Rectal smooth muscle tissue (tissue), 1 donor: ENCODE results near the gene SEPHS2.
"Not testable (repeated sequence)": the region's sequence is repeated elsewhere in the genome, so short reads cannot be mapped to it uniquely, and the experiment has no call there.

Experiments
- H3K27ac ChIP-seq: one replicate; pipeline ENCODE4 v1.7.0; 2013; ENCODE audit warnings: low read depth, low read length, inconsistent platforms
- H3K27me3 ChIP-seq: one replicate; pipeline ENCODE4 v1.7.0; 2013; ENCODE audit warnings: low read length; ENCODE audit not compliant: control insufficient read depth, insufficient read depth
- H3K36me3 ChIP-seq: one replicate; pipeline ENCODE4 v1.7.0; 2013; ENCODE audit warnings: low read length; ENCODE audit not compliant: control insufficient read depth, insufficient read depth
- H3K4me1 ChIP-seq: one replicate; pipeline ENCODE4 v1.7.0; 2013; ENCODE audit warnings: low read length; ENCODE audit not compliant: control insufficient read depth, insufficient read depth
- H3K4me3 ChIP-seq: one replicate; pipeline ENCODE4 v1.7.0; 2013; ENCODE audit warnings: low read length
- H3K9ac ChIP-seq: one replicate; pipeline ENCODE4 v1.7.0; 2013; ENCODE audit warnings: low read length

SEPHS2 gene

DNA sequence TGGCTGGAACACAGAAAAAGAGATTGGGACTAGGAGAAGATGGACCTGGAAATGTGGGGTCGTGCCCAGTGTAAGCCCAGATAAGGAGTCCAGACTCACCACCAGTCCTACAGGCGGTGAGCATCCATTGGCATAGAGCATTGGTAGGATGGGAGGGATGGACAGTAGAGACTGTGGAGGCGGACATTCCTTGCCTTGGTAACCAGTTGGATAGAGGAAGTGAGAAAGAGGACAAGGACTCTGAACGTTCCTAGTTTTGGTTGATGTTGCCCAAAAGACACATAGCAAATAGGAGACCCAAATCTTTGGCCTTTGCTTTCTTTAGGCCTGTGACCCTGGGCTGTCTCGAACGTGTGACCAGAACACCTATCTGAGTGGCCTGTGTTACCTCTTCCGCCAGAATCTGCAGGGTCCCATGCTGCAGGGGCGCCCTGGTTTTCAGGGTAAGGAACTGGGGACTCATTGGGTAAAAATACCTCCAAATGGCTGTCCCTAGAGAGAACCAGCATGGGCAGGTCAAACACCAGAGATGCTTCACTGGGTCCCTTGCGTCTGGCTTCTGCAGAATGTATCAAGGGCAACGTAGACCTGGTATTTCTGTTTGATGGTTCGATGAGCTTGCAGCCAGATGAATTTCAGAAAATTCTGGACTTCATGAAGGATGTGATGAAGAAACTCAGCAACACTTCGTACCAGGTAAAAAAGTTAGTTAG is 33.2 kb upstream of the SEPHS2 start:
- no peaks in the 10 kb centered on the region for H3K27me3 ChIP-seq
- no peaks in the 10 kb centered on the region for H3K36me3 ChIP-seq

DNA sequence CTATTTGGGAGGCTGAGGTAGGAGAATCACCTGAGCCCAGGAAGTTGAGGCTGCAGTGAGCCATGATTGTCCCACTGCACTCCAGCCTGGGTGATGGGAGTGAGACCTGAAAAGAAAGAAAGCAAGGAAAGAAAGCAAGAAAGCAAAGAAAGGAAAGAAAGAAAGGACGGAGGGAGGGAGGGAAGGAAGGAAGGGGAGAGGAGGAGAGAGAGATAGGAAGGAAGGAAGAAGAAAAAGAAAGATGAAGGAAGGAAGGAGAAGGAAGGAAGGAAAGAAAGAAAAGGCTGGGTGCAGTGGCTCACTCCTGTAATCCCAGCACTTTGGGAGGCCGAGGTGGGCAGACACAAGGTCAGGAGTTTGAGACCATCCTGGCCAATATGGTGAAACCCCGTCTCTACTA is 32.1 kb upstream of the SEPHS2 start:
- H3K4me1 ChIP-seq, H3K4me3 ChIP-seq, H3K9ac ChIP-seq, H3K27me3 ChIP-seq, H3K27ac ChIP-seq, H3K36me3 ChIP-seq: not testable (repeated sequence)

More for the DNA sequence above, 33.2 kb upstream of the SEPHS2 start:
- no peak overlapping the region for H3K4me3 ChIP-seq
- H3K27ac ChIP-seq = no peak overlapping the region
- no peaks in the 10 kb centered on the region for H3K4me1 ChIP-seq
- H3K9ac ChIP-seq = no peak overlapping the region

DNA sequence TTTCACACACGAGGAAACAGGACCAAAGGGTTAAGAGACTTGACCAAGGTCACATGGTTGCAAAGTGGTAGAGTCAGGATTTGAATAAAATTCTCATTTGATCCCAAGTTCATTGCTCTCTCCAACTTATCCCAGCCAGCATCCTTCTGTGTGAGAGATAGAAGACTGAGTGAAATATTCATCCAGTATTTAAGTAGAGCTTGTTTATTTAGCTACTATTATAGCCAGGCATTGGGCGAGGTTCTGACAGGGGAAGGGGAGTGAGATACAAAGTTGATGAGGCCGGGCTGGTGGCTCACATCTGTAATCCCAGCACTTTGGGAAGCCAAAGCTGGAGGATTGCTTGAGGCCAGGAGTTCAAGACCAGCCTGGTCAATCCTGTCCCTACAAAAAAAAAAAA is 31.3 kb upstream of the SEPHS2 start:
- Histone ChIP-seq H3K27ac (no peak overlapping the region), H3K4me3 (no peak overlapping the region), H3K9ac (no peak overlapping the region), H3K27me3 (no peaks in the 10 kb centered on the region), H3K4me1 (no peaks in the 10 kb centered on the region), H3K36me3 (no peaks in the 10 kb centered on the region)

DNA sequence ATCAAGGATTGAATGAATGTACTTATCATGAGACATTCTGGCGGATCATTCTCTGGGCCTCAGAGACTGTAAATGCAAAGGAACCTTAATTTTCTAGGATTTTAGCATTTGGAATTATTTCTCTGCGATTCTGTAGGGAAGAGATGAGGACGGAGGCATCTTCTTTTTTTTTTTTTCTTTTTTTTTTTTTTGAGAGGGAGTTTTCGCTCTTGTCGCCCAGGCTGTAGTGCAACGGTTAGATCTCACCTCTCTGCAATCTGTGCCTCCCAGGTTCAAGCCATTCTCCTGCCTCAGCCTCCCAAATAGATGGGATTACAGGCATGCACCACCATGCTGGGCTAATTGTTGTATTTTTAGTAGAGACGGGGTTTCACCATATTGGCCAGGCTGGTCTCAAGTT is 29.0 kb upstream of the SEPHS2 start:
- no peak overlapping the region for H3K4me3 ChIP-seq
- H3K4me1 ChIP-seq = no peaks in the 10 kb centered on the region
- no peak overlapping the region for H3K27ac ChIP-seq
- H3K9ac ChIP-seq = no peak overlapping the region
- no peaks in the 10 kb centered on the region for H3K27me3 ChIP-seq
- no peaks in the 10 kb centered on the region for H3K36me3 ChIP-seq

DNA sequence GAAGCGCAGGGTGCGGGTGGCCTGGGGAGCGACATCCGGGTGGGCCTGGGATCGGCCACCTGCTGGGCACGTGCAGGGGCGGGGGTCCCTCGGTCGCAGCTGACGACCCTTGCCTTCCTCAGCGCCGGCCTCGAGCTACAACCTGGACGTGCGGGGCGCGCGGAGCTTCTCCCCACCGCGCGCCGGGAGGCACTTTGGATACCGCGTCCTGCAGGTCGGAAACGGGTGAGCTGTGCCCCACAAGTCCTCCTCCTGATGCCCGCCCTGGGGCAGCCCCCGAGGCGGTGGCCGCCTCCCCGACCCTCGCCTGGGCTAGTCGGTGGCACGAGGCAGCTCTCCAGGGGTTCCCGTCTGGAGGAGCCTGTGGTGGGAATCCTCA is 28.4 kb upstream of the SEPHS2 start:
- no peaks in the 10 kb centered on the region for H3K36me3 ChIP-seq
- H3K4me3 ChIP-seq = peak overlapping the region; percentile 45
- H3K27ac ChIP-seq = no peak overlapping the region
- H3K27me3 ChIP-seq = no peaks in the 10 kb centered on the region
- H3K9ac ChIP-seq = no peak overlapping the region
- H3K4me1 ChIP-seq = no peaks in the 10 kb centered on the region

DNA sequence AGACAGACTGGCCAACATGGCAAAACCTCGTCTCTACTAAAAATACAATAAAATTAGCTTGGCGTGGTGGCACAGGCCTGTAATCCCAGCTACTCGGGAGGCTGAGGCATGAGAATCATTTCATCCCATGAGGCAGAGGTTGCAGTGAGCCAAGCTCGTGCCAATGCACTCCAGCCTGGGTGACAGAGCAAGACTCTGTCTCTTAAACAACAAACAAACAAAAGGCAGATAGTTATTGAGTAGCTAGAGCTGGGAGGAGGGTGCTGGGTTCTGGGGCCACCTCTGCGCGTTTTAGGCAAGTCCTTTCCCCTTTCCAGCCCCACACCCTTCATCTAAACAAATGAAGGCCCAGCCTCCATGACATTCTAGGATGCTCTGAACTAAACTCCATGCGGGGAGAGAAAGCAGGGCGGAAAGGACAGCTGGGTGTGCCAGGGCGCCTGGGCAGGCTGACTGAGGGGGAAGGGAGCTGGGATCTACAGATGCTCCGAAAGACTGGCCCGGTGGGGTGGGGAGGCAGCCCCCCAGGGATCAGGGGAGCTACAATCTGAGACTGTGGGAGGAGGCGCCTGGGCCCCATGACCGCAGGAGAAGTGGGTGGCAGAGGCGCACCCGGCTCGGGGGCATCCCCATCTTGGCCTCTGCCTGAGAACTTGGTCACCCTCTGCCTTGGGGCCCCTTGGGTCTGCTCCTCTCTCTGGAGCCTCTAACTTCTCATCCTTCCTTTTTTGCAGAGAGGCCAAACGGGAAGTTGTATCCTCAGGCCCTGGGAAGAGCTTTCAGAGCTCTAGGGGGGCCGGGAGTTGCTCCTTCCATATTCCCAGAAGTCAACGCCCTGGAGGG is 27.8 kb upstream of the SEPHS2 start:
- H3K27me3 ChIP-seq = no peaks in the 10 kb centered on the region
- H3K4me1 ChIP-seq = no peaks in the 10 kb centered on the region
- H3K4me3 ChIP-seq = peak overlapping the region; percentile 45
- H3K27ac ChIP-seq = no peak overlapping the region
- no peak overlapping the region for H3K9ac ChIP-seq
- no peaks in the 10 kb centered on the region for H3K36me3 ChIP-seq

DNA sequence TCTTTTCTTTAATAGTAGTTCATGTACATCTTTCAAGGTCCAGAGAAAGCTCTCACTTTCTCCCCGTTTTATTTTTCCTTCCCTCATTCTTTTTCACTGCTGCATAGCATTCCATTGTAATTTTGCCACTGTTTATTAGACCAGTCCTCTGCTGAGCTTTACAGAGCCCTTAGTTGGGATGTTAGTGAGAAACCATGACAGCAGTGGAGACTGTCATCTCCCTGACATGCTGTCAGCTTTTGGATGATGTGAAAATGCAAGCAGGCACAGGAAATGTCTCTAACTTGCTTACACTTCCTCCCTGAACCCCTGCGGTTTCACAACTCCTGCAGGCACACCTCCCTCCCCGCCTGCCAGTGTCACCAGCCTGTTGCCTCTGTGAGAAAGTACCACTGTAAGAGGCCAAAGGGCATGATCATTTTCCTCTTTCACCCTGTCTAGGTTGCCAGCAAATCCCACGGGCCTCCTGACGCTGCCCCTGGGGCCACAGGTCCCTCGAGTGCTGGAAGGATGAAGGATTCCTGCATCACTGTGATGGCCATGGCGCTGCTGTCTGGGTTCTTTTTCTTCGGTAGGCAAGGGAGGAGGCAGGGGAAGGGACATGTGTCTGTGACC is 26.8 kb upstream of the SEPHS2 start, which contains the start of gene ITGAL:
TSS of gene ITGAL (plus strand) at position 415 of the 615 bp plus-strand sequence. CDS start at position 511, 96 bp downstream.
- no peaks in the 10 kb centered on the region for H3K27me3 ChIP-seq
- peak within 1 kb of the TSS; percentile 45 for H3K4me3 ChIP-seq
- no peaks in the 10 kb centered on the region for H3K36me3 ChIP-seq
- H3K27ac ChIP-seq = no peak within 1 kb of the TSS
- no peaks in the 10 kb centered on the region for H3K4me1 ChIP-seq
- no peak within 1 kb of the TSS for H3K9ac ChIP-seq

DNA sequence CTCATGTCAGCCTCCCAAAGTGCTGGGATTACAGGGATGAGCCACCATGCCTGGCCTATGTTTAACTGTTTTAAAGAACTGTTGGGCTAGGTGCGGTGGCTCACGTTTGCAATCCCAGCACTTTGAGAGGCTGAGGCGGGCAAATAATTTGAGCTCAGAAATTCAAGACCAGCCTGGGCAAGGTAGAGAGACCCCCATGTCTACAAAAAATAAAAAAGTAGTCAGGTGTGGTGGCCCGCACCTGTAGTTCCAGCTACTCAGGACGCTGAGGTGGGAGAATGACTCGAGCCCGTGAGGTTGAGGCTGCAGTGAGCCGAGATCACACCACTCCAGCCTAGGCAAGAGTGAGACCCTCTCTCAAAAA is 24.9 kb upstream of the SEPHS2 start:
- Histone ChIP-seq H3K9ac (no peak overlapping the region), H3K27me3 (no peaks in the 10 kb centered on the region), H3K27ac (no peak overlapping the region), H3K4me1 (no peaks in the 10 kb centered on the region), H3K36me3 (no peaks in the 10 kb centered on the region), H3K4me3 (no peak overlapping the region)

DNA sequence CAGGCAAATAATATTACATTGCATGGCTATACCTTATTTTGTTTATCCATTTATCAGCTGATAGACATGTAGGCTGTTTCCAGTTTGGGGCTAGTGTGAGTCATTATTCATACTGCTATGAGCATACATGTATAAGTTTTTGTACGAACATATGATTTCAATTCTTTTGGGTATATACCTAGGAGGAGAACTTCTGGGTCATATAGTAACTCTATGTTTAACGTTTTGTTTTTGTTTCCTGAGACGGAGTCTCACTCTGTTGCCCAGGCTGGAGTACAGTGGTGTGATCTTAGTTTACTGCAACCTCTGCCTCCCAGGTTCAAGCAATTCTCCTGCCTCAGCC is 24.5 kb upstream of the SEPHS2 start:
- Histone ChIP-seq H3K4me3 (no peak overlapping the region), H3K4me1 (no peaks in the 10 kb centered on the region), H3K27ac (no peak overlapping the region), H3K9ac (no peak overlapping the region), H3K27me3 (no peaks in the 10 kb centered on the region), H3K36me3 (no peaks in the 10 kb centered on the region)

DNA sequence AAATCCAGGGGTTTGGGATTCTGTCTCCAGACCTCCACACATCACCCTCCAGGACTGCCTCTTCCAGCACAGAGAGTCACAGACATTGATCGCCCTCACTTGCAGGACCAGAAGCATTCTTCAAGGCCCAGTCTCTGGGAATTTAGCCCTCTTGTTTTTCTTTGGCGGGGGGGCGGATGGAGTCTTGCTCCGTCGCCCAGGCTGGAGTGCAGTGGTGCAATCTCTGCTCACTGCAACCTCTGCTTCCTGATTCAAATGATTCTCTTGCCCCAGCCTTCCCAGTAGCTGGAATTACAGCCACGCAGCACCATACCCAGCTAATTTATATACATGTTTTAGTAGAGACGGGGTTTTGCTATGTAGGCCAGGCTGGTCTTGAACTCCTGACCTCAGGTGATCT is 18.4 kb upstream of the SEPHS2 start:
- no peaks in the 10 kb centered on the region for H3K4me1 ChIP-seq
- no peak overlapping the region for H3K27ac ChIP-seq
- no peaks in the 10 kb centered on the region for H3K27me3 ChIP-seq
- no peak overlapping the region for H3K4me3 ChIP-seq
- no peak overlapping the region for H3K9ac ChIP-seq
- H3K36me3 ChIP-seq = no peaks in the 10 kb centered on the region

DNA sequence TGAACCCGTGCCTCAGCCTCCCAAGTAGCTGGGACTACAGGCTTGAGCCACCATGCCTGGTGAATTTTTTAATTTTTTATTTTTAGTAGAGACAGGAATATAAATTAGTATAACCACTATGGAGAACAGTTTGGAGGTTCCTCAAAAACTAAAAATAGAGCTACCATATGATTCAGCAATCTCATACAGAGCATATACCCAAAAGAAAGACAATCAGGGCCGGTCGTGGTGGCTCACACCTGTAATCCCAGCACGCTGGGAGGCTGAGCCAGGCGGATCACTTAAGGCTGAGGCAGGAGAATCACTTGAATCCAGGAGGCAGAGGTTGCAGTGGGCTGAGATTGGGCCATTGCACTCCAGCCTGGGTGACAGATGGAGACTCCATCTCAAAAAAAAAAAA is 15.8 kb upstream of the SEPHS2 start:
- not testable (repeated sequence) for H3K4me1 ChIP-seq, H3K27me3 ChIP-seq, H3K27ac ChIP-seq, H3K36me3 ChIP-seq, H3K4me3 ChIP-seq, H3K9ac ChIP-seq

DNA sequence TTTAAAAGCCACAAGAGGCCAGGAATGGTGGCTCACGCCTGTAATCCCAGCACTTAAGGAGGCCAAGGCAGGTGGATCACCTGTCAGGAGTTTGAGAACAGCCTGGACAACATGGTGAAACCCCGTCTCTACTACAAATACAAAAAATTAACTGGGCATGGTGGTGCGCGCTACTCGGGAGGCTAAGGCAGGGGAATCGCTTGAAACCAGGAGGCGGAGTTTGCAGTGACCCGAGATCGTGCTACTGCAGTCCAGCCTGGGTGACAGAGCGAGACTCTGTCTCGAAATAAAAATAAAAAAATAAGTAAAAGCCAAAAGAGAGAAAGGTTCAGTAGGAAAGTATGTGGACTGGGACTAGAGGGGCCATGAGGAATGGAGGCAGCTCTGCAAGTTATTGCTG is 13.8 kb upstream of the SEPHS2 start:
- Histone ChIP-seq H3K27me3 (no peaks in the 10 kb centered on the region), H3K36me3 (no peaks in the 10 kb centered on the region), H3K4me1 (no peaks in the 10 kb centered on the region), H3K9ac (no peak overlapping the region), H3K4me3 (no peak overlapping the region), H3K27ac (no peak overlapping the region)
